NCI-H1105 (cell line): ENCODE data around the gene SULT1A2.
"Not testable (repeated sequence)": the region's sequence is repeated elsewhere in the genome, so short reads cannot be mapped to it uniquely, and the experiment has no call there.

ENCODE experiments used
- DNase-seq: peaks from one replicate; lab custom pipeline; 2025; lab: John Stamatoyannopoulos, UW

Gene SULT1A2

GRCh38 chr16:28591355-28591754 is 5.5 kb downstream of the SULT1A2 start:
- DNase-seq, result no peak

DNA sequence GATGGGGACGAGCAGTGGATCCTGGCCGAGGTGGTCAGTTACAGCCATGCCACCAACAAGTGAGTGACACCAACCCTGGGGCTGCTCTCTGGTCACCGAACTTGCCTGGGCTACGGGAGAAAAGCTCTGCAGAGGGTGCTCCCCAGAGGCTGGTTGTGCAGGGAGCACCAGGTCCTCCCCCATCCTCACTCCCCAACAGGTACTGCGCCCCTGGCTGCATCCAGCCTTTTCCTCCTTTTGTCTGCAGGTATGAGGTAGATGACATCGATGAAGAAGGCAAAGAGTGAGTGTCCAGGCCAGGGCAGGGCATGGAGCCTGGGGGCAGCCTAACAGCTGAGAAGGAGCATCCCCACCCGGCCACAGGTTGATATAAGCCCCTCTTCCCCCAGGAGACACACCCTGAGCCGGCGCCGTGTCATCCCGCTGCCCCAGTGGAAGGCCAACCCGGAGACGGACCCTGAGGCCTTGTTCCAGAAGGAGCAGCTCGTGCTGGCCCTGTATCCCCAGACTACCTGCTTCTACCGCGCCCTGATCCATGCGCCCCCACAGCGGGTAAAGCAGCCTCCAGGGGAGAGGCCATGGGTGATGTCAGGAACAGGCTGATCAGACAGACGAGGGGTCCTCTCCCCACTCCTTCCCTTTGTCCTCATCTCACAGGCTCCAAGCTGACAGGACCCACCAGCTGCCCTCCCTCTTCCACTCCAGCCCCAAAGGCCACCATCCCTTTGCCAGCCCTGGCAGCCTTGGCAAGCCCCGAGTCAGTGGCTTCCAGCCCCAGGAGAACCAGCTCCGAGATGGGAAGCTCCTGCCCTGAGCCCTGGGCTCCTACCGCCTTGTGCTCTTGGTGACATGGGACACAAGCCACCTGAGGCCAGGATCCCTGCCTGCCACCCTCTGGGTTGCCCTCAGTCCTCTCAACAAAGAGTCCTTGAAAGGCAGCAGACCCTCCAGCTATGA is 6.2 kb downstream of the SULT1A2 start:
- DNase-seq, result no peak

DNA sequence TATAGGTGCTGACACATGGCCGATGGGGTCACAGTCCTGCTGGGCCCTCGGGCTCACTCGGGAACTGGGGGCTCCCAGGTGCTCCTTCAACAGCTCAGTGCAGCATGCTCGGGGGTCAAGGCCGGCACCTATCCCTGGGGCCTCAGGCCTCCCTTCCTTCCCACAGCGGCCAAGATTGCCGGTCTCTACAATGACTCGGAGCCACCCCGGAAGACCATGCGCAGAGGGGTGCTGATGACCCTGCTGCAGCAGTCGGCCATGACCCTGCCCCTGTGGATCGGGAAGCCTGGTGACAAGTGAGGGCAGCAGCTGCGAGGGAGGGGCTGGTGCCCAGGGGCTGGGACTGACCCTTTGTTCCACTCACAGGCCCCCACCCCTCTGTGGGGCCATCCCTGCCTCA is 6.9 kb downstream of the SULT1A2 start:
- no peak for DNase-seq

DNA sequence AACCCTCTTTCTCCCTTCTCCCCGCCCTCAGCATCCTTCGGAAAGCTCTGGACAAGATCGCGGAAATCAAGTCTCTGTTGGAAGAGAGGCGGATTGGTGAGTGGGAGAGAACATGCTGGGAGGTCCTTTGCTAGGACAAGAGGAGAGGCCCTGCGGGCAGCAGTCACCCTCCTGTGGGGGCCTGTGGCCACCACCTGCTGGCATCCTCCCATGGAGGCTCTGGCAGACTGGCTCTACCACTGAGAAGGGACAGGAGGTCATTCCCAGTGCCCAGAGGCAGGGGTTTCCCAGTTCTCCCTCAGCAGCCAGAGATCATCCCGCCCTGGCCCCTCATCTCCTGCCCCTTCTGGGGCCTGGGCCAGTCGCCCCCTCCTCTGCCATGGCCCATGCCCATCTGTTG is 7.8 kb downstream of the SULT1A2 start:
- DNase-seq, result no peak

GRCh38 chr16:28587386-28587785 is 9.5 kb downstream of the SULT1A2 start:
- DNase-seq, result no peak

DNA sequence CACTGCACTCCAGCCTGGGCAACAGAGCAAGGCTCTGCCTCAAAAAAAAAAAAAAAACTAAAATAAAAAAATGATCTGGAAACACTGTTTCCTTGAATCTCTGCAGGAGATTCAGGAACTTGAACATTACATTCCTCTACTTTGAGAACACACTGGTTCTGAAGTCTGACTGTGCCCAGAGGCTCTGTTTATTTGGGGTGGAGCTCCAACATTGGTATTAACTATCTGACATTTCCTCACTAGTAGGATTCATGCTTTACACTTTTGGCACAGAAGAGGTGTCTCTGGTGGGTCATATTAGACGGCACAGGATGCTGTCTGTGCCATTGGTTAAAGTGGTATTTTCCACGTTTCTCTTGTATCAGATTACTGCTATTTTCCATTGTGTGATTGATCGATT is 10.4 kb downstream of the SULT1A2 start:
- no peak for DNase-seq

DNA sequence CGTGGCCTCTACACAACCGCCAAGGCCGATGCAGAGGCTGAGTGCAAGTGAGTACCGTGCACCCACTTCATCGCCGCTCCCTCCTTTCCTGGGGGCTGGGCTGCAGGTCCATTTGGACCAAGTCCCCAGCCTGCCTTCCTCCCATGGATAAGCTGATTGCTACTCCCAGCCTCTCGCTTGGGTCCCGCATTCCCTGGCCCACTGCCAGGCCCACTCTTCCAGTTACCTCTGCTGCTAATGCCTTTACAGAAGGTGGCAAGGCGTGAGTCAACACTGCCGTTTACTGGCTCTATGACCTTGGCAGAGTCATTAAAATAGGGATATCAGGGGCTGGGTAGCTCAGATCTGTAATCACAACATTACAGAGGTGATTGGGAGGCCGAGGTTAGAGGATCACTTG is 11.2 kb downstream of the SULT1A2 start:
- no peak for DNase-seq

- no peak for DNase-seq
Measured at GRCh38 chr16:28580726-28581315, 16.0 kb downstream of the SULT1A2 start.

DNA sequence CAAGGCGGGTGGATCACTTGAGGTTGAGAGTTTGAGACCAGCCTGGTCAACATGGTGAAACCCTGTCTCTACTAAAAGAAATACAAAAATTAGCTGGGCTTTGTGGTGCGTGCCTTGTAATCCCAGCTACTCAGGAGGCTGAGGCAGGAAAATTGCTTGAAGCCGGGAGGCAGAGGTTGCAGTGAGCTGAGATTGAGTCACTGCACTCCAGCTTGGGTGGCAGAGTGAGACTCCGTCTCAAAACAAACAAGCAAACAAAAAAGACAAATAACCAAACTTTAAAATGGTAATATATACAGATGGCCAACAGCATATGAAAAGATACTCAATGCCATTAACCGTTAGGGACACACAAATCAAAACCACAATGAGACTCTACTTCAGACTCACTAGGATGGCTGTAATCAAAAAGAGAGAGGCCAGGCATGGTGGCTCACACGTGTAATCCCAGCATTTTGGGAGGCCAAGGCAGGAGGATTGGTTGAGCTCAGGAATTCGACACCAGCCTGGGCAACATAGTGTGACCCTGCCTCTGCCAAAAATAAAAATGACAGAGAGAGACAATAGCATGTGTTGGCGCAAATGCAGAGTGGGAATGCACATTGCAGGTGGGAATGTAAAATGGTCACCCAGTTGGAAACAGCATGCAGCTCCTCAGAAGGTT is 21.3 kb downstream of the SULT1A2 start:
- DNase-seq, result no peak

DNA sequence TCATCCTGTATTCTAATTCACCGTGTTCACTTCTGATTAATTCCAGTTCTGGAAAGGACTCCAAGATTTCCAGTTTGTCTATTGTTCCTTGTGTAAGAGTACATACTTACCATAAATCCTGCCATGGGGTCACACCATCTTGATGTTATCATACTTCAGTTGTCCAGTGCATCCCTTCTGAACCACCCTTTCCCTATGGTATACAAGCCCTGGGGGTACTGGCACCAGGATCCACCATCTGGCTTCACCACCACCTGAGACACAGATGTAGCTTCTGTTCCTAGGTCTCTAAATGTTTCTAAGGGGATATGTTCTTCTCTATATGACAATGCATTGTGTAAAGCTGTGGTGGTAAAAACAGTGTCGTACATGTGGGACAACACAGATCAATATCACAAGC is 21.9 kb downstream of the SULT1A2 start:
- no peak for DNase-seq

- DNase-seq, result no peak
Measured at GRCh38 chr16:28573738-28574718, 22.8 kb downstream of the SULT1A2 start.

GRCh38 chr16:28572696-28573510 is 23.9 kb downstream of the SULT1A2 start:
- no peak for DNase-seq

GRCh38 chr16:28569968-28570752 is 26.7 kb downstream of the SULT1A2 start:
- DNase-seq, result no peak

DNA sequence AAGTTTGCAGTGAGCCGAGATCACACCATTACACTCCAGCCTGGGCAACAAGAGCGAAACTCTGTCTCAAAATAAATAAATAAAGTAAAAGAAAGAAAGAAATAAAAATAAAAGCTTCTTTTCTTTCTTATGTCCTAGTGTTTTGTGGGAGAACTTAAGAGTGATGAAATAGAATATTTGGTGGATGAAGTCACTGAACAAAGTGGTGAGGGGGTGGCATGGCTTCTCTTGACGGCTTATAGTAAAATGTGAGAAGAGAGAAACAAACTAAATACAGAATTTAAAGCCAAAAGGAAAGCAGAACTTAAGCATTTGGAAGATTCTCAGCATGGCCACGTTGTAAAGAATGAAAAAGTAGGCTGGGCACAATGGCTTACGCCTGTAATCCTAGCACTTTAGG is 27.8 kb downstream of the SULT1A2 start:
- no peak for DNase-seq

- DNase-seq, result no peak
Measured at GRCh38 chr16:28567292-28567691, 29.6 kb downstream of the SULT1A2 start.

DNA sequence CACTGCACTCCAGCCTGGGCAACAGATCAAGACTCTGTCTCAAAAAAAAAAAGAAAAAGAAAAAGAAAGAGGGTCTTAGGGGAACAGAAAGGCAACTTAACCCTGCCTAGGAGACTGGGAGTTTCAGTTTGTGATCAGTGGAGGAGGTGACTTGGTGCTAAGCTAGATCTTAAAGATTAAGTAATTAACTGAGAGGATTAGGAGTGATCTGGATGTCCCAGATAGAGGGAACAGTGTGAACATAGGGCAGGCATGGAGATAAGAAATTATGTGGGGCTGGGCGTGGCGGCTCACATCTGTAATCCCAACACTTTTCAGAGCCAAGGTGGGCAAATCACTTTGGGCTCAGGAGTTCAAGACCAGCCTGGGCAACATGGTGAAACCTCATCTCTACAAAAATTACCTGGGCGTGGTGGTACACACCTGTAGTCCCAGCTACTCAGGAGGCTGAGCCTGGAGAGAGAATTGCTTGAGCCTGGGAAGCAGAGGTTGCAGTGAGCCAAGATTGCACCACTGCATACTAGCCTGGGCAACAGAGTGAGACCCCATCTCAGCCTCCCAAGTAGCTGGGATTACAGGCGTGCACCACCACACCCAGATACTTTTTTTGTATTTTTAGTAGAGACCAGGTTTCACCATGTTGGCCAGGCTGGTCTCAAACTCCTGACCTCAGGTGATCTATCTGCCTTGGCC is 30.5 kb downstream of the SULT1A2 start:
- DNase-seq, result not testable (repeated sequence)

DNA sequence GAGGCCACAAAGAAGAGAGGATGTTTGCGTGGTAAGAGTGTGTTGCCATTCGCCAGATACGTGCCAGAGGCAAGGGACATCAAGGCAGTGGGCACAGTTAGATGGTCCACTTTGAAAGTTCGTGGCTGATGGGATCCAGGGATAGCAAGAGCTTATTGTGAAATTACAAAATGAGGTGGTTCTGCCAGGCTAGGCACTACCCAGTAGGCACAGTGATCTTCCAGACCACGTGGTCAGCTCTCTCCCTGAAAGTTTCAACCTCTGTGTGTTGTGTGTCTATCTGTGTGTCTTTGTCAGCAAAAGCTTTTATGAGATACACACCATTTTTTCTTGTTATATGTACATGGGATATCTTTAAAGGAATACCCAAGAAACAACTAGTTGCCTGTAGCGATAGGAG is 33.6 kb downstream of the SULT1A2 start:
- DNase-seq, result no peak

DNA sequence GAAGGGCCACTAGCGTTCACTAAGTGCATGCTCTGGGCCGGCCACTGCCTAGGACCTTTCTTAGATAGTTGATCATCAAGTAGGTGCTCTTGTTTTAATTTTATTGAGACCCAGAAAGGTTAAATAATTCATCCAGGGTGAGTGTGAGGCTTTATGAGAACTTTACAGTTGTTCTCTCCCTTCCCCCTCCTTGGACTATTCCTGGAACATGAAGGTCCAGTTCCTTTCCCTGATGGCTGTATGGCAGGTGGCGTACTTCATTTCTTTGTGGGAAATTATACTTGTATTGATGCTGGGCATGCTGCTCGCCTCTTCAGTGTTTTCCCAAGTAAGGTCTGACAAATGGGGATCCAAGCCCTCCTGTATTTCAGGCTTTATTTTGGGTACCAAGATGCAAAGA is 34.7 kb downstream of the SULT1A2 start:
- no peak for DNase-seq

GRCh38 chr16:28561557-28562187 is 35.2 kb downstream of the SULT1A2 start:
- DNase-seq, result no peak
